ENCODE measurements around the gene OR5AN1.

OR5AN1 gene

GRCh38 chr11:59400461-59401261 is 42.0 kb downstream of the OR5AN1 start:
- no peak for TF ChIP-seq CTCF (IDR thresholded peaks at IDR 0.05; ENCODE audit: low read depth, low read length, missing control alignments)
- no peak for DNase-seq (ENCODE audit: extremely low read depth, low read depth)
- H3K4me3 ChIP-seq (replicated peaks; ENCODE audit: low read depth, low read length) = no peak overlapping the region

- H3K4me3 ChIP-seq (replicated peaks; ENCODE audit: low read depth, low read length) = no peak overlapping the region
- no peak for TF ChIP-seq CTCF (IDR thresholded peaks at IDR 0.05; ENCODE audit: low read depth, low read length, missing control alignments)
- DNase-seq (ENCODE audit: extremely low read depth, low read depth) = no peak
Observed at GRCh38 chr11:59401262-59401552, 42.5 kb downstream of the OR5AN1 start.

- DNase-seq (ENCODE audit: extremely low read depth, low read depth) = no peak
- H3K4me3 ChIP-seq (replicated peaks; ENCODE audit: low read depth, low read length) = no peak overlapping the region
- no peak for TF ChIP-seq CTCF (IDR thresholded peaks at IDR 0.05; ENCODE audit: low read depth, low read length, missing control alignments)
Observed at GRCh38 chr11:59403546-59403945, 44.9 kb downstream of the OR5AN1 start.

GRCh38 chr11:59413646-59414045 is 55.0 kb downstream of the OR5AN1 start:
- DNase-seq (ENCODE audit: extremely low read depth, low read depth) = no peak

GRCh38 chr11:59415111-59415510 is 56.4 kb downstream of the OR5AN1 start:
- DNase-seq (ENCODE audit: extremely low read depth, low read depth) = no peak
- H3K4me3 ChIP-seq (replicated peaks; ENCODE audit: low read depth, low read length) = no peak overlapping the region
- no peak for TF ChIP-seq CTCF (IDR thresholded peaks at IDR 0.05; ENCODE audit: low read depth, low read length, missing control alignments)

More at GRCh38 chr11:59413646-59414045, 55.0 kb downstream of the OR5AN1 start:
- H3K4me3 ChIP-seq (replicated peaks; ENCODE audit: low read depth, low read length) = no peak overlapping the region
- no peak for TF ChIP-seq CTCF (IDR thresholded peaks at IDR 0.05; ENCODE audit: low read depth, low read length, missing control alignments)

GRCh38 chr11:59416613-59417012 is 57.9 kb downstream of the OR5AN1 start:
- H3K4me3 ChIP-seq (replicated peaks; ENCODE audit: low read depth, low read length) = no peak overlapping the region
- no peak for DNase-seq (ENCODE audit: extremely low read depth, low read depth)
- TF ChIP-seq CTCF (IDR thresholded peaks at IDR 0.05; ENCODE audit: low read depth, low read length, missing control alignments) = no peak

GRCh38 chr11:59417023-59417422 is 58.3 kb downstream of the OR5AN1 start:
- H3K4me3 ChIP-seq (replicated peaks; ENCODE audit: low read depth, low read length) = no peak overlapping the region
- no peak for TF ChIP-seq CTCF (IDR thresholded peaks at IDR 0.05; ENCODE audit: low read depth, low read length, missing control alignments)
- no peak for DNase-seq (ENCODE audit: extremely low read depth, low read depth)
